Measurements from ENCODE around the gene JAZF1. TPM values are rescaled to one million over a fixed set of nuclear protein-coding genes. Genes with fewer than 3 reads are reported as not detected.
A peak's percentile ranks its signal among the peaks of the same experiment; 100 is the strongest.
"Not testable (repeated sequence)": the region's sequence is repeated elsewhere in the genome, so short reads cannot be mapped to it uniquely, and the experiment has no call there.

JAZF1 gene
- total RNA-seq, 1 donor from 2014 or later: 2.8 TPM

DNA sequence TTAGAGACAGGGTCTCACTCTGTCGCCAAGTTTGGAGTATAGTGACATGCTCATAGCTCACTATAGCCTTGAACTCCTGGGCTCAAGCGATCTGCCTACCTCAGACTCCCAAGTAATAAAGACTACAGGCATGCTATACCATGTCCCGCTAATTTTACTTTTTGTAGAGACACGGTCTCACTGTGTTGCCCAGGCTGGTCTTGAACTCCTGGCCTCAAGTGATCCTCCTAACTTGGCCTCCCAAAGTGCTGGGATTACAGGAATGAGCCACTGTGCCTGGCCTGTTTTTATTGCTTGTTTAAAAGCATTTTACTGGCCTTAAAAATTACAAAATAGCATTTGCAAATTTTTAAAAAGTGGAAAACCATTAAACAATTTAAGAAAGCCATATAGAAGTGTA is 135.0 kb downstream of the JAZF1 start:
- DNase-seq (ENCODE audit: low read depth in 2 of 2): no peak

DNA sequence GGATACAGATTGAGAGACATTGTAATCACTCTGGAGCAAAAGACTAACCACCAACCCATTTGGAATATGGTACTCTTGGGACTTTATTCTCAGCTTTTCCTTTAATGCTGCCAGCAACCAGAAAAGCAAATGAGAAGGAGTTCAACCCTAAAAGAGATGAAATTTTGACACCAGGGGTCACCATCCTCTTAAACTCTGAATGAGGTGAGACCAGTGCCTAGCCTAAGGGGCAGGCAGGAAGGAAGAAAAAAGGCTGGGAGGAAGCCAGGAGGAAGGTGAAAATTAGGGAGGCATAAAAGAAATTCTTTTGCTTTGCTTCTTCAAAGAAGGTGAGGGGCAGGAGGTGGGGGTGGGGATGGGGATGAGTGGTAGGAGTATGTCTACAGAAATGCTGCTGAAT is 135.8 kb downstream of the JAZF1 start:
- no peak for DNase-seq (ENCODE audit: low read depth in 2 of 2)

DNA sequence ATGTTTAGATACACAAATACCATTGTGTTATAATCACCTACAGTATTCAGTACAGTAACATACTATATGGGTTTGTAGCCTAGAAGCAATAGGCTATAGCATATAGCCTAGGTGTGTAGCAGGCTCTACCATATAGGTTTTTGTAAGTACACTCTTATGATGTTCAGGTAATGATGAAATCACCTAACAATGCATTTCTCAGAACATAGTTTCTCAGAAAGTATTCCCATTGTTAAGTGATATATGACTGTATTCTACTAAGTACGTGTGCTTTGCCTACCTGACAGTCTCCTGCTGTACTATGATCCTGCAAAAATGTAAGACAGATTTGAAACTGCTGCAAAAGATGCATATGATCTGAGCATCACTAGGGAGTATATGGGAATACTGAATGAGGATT is 137.9 kb downstream of the JAZF1 start:
- no peak for DNase-seq (ENCODE audit: low read depth in 2 of 2)

DNA sequence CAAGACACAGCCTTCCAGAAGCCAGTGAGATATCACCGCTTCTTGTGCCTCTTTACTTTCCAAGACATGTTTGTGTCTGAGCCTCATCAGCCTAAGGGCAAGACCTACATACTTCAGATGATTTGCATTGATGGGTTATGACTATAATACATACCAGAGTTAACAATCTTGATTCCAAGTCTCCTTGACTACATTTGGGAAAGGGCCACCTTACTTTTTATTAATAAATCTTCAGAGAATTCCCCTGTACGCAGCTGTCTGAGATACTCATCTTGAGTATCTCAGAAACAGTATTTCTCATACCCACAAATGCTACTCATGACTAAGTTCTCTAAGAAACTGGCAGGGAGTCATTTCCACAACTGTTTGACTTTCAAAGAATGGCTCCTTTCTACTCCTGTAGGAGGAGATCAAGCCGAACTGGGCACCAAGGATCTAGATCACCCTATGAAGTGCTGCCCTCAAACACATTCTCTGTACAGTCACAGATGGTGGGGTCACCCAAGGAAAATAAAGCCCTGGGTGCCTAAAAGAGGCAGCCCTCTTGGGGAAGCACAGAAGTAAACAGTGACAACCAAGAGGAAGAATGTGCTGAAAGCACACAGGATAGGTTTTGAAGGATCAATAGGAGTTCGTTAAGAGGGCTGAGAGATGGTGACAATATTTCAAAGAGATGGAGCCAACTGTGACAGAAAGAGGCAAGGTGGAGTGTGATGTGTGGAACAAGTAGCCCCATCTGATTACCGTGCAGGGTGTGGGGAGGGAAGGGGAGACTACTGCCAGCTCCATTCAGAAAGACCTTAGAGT is 138.9 kb downstream of the JAZF1 start:
- DNase-seq (ENCODE audit: low read depth in 2 of 2): no peak

DNA sequence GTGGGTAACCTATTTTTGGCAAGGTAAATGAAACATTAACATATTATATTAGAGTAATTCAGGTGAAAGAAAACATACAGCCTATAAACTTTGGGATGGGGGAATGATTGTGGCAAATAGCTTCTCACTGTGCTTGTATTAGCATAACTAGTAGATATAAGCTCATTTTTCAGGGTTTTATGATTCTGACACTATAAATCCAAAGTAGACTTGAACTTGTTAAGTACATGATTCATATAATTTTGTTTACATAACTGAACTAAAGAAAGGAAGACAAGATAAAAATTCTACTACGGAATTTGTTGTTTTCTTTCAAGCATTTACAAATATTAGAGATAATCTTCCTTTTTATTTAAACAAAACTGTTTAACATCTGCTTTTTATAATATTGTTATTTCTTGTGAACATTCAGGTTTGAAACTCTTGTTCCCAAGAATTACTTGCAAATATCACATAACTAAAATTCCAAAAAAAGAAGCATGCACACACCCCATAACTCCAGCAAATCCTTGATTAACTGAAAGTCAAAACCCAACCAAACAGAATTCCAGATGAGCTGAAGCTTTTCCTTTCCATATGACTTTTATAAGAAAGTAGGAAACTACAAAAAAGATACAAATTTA is 142.3 kb downstream of the JAZF1 start:
- DNase-seq (ENCODE audit: low read depth in 2 of 2): no peak

DNA sequence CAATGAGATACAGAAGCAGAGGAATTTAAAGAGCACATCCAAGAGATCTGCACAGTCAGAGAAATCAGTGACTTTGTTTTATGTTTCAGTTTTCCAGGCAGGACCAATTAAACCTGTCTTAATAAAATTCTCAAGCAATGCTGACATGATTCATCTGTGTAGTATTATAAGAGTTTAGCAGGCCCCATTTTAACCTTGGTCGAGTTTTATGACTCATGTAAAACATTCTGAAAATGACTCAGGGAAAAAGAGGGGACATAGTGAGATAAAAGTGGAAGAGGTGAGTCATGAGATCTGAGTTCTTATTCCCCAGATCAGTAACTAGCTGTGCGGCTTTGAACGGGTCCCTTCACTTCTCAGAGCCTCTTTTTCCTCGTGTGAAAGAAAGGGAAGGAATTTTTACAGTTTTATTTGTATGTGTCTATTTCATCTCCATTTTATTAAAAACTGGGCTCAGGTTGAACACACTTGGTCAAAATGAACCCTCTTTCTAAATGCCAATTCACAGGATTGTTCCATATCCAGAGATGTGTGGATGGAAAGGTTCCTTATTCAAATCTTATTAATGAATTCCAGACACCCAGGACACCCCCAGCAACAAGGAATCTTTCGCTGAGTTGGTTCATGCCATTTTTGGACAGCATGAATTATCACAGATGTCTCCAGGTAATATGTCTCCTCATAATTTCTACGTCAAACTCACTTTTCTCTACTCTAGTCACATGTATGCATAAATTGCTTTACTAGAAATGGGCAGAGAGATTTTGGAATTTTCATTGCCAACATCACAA is 143.2 kb downstream of the JAZF1 start:
- DNase-seq (ENCODE audit: low read depth in 2 of 2): peak; percentile 44 to 93

DNA sequence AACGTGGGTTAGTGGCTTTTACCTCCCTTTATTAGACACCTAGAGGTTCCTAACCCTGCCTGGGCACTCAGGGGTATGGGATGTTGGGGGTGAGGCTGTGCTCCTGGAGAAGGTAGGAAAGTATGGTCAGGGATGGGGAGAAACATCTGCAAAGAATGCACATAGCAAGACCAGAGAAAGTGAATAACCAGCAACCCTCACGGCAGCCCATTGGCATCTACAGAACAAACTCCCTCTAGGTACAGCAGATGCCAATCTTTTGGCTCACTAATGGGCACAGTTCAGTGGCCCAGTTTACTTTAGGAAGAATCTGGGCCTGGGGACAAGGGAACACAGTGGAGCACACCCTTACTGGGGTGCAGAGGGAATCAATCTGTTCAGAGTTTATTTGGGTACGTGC is 143.9 kb downstream of the JAZF1 start:
- no peak for DNase-seq (ENCODE audit: low read depth in 2 of 2)

DNA sequence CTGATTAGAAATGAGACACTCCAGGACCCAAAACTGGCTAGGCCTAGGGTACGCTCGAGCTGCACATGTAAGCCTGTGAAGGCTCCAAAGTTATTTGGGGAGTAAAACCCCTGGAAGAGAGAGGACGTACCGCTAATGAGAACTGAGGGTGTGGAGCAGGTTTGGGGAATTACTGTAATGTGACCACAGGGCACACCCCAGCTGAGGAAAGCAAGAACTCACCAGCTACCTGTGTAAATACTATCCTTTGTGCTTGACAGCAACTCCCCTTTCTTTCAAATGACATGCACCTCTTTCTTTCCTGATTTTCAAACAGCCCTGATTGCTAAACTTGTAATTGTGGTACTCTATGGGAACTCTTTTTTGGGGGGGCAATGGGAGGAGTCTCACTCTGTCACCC is 147.2 kb downstream of the JAZF1 start:
- no peak for DNase-seq (ENCODE audit: low read depth in 2 of 2)

DNA sequence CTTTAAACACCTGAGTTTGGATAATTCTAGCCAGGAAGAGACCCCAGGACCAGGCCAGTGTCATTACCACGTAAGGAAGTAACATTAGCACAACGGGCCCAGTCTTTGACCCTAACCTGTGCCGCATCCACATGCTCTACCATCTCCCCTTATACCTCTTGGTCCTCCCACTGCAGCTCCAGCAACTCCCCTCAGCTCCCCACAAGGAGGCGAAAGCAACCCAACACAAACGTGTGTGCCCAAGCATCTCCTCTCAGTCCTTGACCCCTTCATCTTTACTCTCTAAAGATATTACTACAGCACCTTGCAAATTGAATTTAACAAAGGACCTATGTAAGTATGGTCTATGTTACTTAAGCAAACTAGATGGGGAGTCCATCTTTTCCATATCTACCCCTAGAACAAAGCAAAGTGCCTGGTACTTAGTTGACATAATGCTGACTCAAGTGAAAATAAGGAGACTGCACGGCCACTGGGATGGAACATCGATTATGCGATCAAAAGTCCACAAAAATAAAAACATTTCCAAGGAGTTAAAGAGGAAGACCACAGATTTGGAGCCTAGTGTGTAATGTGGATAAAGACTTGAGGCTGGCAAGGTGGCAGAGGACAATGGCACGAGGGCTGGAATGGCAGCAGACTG is 147.7 kb downstream of the JAZF1 start:
- DNase-seq (ENCODE audit: low read depth in 2 of 2): no peak

DNA sequence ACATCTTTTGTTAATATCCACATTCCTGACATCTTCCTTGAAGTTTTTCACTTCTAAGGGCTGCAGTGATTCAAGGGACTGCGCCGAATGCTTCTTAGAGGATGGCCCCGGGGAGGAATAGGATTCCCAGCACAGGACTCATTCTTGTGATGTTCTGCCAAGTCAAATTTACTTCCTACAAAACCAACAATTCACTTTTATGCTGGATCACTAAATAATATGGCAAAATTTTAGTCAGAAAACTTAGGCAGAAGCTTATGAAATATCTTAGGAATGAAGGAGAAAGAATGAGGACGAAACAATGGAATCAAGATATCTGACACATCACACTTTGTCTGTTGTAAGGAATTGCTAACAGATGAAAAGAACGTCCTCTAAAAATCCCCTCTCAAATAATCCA is 151.5 kb downstream of the JAZF1 start:
- DNase-seq (ENCODE audit: low read depth in 2 of 2): no peak

DNA sequence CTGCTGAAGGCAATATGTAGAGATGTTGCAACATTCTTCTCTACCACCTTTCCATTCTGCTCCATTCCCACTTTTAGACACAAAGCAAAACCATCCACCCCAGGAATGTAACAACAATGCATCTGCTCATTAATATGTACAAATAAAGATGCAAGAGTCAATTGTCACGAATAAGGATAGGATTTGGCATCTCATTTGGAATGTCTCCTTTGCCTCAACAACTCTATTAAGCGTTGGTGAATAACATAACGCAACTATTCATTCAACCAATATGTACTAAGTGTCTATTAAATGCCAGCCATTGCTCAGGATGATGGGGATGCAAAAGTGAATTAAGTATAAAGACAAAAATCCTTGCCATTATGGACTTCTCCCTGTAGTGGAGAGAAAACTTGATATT is 152.1 kb downstream of the JAZF1 start:
- no peak for DNase-seq (ENCODE audit: low read depth in 2 of 2)

DNA sequence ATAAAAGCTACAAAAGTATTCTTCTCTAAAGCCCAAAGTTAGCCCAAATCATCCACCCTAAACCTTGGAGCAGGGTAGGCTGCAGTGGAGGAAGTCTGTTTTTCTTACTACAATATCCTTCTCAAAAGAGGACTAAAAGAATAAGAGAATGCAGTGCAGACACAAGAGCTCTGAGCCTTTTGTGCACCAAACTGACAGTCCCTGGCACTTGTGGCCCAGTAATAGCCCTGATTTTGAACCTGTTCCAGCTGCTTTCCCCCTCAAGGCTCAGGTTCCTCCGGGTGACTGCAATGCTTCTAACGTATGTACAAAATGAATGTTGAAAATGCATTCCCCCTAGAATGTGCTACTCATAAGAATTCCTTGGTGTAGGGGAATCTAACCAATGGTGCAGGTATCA is 154.4 kb downstream of the JAZF1 start:
- DNase-seq (ENCODE audit: low read depth in 2 of 2): no peak

DNA sequence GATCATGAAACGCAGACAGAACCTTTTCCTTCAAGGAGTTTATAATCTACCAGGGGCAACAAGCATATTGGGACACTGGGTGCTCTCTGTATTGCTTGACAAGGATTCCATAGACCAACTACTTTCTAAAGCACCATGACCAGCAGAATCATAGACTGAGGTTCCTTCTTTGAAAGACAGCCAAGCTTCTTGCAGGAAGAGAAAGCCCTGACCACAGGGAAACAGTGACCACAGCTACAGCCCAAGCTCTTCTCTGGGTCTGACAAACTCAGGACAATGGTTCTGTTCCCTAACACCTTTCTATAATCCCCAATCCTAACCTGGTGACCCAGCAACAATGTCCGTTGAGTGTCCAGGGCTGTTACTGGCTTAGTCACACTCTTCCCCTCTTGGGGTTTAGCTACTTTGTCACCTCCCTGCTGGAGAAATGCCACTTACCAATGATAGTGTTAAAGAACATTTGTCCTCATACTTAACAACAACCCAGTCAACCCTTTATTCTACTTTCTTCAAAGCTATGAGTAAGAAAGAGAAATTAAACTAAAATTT is 155.7 kb downstream of the JAZF1 start:
- DNase-seq (ENCODE audit: low read depth in 2 of 2): no peak

DNA sequence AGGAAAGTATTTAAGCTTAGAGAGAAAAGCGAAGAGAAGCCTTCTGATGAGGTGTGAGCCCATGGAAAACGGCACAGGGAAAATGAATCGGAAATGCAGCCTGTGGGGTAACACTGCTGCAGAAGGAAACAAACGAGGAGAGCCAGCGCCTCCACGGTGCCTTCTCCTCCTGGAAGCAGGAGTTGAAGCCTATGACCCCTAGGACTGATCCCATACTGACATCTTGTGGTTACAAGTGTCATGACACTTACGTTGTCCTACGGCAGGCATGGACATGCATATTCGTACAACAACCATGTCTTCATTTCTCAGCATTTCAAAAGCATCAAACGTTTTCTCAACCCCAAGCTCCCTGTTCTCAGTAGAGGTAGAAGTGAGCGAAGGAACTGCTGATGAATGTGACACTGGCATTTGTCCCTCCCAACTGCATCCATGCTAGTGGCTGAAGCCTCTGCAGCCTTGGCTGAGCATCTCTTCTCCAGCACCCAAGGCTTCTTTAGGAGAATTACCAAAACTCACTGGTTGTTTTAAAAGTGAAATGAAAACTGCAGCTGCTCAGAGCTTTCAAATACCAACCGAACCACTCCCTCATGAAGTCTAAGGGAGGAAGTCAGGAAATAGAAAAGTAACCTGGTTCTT is 160.2 kb downstream of the JAZF1 start:
- peak; percentile 55 to 79 for DNase-seq (ENCODE audit: low read depth in 2 of 2)

DNA sequence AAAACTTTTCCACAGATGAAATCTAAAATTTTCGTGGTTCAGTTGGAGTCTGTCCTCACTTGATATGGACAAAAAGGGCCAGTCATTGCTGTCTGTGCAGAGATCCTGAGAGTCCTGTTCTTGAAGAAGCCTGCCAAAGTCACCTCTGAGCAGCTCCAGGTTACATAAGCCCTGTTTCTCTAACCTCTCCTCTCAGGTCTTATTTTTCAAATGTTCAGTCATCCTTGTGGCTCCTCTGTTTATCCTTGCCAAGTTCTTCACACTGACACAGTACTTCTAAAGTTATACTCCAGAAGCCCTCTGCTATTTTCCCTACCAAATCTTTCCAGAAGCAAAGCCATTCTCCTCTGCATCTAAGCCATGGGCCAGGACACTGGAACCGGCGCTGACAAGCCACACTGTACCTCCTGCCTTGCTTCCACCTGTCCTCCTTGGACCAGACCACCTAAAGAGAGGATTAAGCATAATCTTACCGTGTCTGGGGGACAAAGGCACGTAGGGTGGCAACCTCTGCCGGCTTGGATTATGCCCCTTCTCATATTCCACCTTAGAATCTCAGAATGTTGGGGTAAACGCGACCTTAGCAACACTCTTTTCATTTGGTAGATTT is 161.6 kb downstream of the JAZF1 start:
- DNase-seq (ENCODE audit: low read depth in 2 of 2): no peak

DNA sequence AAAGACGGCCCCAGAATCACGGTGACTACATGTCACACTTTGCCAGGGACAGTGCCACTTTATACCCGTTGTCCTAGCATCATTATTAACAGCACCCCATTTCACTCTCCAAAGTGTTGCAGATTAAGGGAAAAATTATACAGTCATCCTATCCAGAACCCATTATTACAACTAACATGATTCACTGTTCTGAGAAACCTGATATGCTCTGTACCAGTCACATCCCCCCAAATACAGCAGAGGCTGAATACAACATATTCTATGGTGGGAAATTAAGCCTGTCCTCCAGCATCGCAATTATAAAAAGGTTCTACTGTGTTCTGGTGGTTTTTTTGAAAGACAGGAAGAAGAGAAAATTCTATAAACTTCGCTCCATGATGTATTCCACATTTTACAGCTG is 162.1 kb downstream of the JAZF1 start:
- DNase-seq (ENCODE audit: low read depth in 2 of 2): no peak

DNA sequence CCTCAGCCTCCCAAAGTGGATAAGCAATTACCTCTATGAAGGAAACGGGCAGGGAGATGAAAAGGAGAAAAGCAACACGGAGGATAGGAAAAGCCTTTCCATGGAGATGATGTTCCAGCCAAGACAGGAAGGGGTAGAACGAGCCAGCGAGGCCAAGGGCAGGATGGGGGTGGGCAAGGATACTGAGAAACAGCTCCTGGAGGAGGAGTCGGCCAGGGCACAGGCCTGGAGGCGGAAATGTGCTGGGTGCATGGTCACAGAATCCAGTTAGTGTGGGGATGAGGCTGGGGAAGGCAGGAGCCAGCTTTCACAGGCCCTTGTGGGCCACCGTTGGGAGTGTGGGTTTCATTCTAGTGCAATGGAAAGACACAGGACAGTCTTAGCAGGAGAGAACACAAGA is 162.6 kb downstream of the JAZF1 start:
- no peak for DNase-seq (ENCODE audit: low read depth in 2 of 2)

DNA sequence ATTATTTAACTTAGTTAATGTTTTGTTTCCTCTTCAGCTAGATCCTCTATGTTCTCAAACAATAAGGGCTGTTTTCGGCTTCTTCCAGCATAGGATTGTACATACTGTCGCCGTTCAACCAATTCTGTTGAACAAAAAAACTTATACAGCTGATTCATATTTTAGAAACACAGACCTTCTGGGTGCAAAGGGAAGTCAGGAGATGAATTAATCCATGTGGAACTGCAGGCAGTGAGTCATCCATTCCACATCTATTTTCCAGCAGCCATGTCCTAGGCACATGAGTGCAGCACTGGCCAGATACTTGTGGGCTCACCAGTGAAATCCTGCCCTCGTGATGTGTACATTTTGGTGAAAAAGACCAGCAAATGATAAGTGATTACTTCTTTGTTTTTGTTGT is 163.2 kb downstream of the JAZF1 start:
- DNase-seq (ENCODE audit: low read depth in 2 of 2): peak in 1 of 2 donors; percentile 47

DNA sequence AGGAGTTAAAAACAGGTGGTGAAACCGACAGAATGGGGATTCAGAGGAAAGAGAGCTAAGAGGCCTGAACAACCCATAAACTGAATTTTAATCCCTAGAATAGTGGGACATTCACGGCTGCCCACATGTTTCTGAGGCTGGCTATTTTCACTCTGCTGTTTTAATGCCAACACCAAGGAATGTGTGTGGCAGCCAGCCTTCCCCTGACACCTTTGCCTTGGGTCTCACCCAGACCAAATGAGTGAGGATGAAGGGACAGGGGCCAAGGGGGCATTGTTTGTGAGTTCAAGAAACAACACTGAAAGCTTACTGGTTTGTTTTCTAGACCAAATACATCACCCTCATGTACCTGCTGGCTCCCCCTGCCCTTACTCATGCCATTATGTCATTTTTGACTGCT is 164.3 kb downstream of the JAZF1 start:
- DNase-seq (ENCODE audit: low read depth in 2 of 2): no peak

DNA sequence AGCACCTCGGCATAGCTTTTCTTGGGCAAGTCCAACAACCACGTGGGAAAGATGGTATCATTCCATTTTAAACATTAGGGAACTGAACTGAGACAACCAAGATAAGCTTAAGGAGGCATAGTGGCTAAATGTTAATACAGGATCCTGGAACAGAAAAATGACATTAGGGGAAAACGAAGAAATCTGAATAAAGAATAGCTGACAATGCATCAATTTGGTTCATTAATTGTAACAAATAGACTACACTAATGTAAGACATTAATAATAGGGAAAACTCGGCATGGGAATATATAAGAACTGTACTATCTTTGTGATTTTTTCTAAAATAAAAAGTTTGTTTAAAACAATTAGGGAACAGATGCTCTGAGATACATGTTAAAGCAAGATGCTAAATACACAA is 165.4 kb downstream of the JAZF1 start:
- DNase-seq (ENCODE audit: low read depth in 2 of 2): no peak

DNA sequence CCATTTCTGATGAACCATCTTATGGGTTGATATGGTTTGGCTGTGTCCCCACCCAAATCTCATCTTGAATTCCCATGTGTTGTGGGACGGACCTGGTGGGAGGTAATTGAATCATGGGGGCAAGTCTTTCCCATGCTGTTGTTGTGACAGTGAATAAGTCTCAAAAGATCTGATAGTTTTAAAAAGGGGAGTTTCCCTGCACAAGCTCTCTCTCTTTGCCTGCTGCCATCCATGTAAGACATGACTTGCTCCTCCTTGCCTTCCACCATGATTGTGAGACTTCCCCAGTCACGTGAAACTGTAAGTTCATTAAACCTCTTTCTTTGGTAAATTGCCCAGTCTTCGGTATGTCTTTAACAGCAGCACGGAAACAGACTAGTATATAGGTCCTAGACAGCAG is 166.3 kb downstream of the JAZF1 start:
- not testable (repeated sequence) for DNase-seq (ENCODE audit: low read depth in 2 of 2)
